Stimulated activated CD4-positive, alpha-beta T cell treated with anti-CD3 and anti-CD28 coated beads, Interleukin-15, amount 100 ng/mL, for 1 hour (primary cell): ENCODE measurements around the gene MS4A2.
"Not testable (repeated sequence)": the region's sequence is repeated elsewhere in the genome, so short reads cannot be mapped to it uniquely, and the experiment has no call there.

Experiments used
- DNase-seq, 2 donors: peaks; one replicate each; pipeline ENCODE4 v3.0.0-alpha.2; 2020; ENCODE audit warnings: low read depth in 1 of 2, low spot score in 1 of 2

The MS4A2 gene

DNA sequence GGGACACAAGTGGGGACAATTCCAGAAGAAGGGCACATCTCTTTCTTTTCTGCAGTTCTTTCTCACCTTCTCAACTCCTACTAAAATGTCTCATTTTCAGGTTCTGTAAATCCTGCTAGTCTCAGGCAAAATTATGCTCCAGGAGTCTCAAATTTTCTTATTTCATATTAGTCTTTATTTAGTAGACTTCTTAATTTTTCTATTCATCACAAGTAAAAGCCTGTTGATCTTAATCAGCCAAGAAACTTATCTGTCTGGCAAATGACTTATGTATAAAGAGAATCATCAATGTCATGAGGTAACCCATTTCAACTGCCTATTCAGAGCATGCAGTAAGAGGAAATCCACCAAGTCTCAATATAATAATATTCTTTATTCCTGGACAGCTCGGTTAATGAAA is at the start of gene MS4A2:
Gene MS4A2, plus strand, starts transcription at position 301 of the 400 bp plus-strand sequence. CDS start 102 bp downstream, outside the sequence.
- no peak for DNase-seq

GRCh38 chr11:60040109-60040508 is 48.4 kb upstream of the MS4A2 start, which contains the start of gene OOSP2:
Gene OOSP2 (plus strand): TSS chr11:60040409. CDS start chr11:60040460, 51 bp downstream.
- no peak for DNase-seq

DNA sequence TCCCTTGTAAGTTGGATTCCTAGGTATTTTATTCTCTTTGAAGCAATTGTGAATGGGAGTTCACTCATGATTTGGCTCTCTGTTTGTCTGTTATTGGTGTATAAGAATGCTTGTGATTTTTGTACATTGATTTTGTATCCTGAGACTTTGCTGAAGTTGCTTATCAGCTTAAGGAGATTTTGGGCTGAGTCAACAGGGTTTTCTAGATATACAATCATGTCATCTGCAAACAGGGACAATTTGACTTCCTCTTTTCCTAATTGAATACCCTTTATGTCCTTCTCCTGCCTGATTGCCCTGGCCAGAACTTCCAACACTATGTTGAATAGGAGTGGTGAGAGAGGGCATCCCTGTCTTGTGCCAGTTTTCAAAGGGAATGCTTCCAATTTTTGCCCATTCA is 38.0 kb upstream of the MS4A2 start:
- not testable (repeated sequence) for DNase-seq

DNA sequence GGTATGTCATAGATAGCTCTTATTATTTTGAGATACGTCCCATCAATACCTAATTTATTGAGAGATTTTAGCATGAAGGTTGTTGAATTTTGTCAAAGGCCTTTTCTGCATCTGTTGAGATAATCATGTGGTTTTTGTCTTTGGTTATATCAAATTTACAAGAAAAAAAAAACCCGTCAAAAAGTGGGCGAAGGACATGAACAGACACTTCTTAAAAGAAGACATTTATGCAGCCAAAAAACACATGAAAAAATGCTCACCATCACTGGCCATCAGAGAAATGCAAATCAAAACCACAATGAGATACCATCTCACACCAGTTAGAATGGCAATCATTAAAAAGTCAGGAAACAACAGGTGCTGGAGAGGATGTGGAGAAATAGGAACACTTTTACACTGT is 37.6 kb upstream of the MS4A2 start:
- not testable (repeated sequence) for DNase-seq

GRCh38 chr11:60056349-60056969 is 32.0 kb upstream of the MS4A2 start, which contains the start of gene MS4A3:
Gene MS4A3 (plus strand): TSS chr11:60056665. CDS start chr11:60061161, 4,496 bp downstream.
- DNase-seq = no peak

- DNase-seq = no peak
Observed at GRCh38 chr11:60059052-60059451, 29.4 kb upstream of the MS4A2 start.

DNA sequence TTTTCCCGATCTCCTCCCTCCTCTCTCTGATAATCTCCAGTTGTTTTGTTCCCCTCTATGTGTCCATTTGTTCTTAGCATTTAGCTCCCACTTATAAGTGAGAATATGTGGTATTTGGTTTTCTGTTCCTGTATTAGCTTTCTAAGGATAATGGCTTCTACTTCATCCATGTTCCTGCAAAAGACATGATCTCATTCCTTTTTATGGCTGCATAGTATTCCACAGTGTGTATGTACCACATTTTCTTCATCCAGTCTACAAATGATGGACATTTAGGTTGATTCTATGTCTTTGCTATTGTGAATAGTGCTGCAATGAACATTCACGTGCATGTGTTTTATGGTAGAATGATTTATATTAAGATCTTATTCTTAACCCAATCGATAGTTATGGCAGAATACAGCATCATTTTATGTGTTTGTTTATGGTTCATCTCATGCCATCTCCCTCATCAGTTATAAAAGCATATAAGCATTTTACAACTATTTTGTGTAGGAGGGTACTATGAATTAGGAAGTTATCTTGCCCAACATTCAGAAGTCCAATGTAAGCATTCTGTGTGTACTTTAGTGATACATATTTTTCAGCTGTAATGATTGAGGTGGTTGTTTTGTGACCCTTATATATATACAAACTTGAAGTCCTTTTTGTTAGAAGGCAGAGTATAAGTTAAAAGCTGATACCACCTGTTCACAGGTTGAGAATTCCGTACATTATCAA is 28.8 kb upstream of the MS4A2 start:
- no peak for DNase-seq

- no peak for DNase-seq
Observed at GRCh38 chr11:60064111-60064510, 24.4 kb upstream of the MS4A2 start.

GRCh38 chr11:60065801-60066200 is 22.7 kb upstream of the MS4A2 start:
- DNase-seq = no peak

DNA sequence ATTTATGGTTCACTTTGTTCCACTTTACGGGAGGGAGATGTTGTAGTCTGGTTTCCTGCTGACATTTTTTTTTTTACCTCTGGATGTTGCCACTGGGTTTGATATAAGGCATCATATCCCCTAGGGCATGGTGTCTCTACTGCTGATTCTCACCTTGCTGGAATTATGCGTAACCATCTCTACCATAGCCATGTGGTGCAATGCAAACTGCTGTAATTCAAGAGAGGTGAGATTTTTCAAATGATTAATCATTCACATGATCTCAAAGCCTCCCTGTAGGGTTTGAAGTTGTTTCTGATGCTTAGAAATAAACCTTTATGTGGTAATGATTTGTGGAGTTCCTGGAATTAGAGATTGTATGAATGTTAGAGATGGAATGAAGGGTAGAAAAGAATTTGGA is 19.0 kb upstream of the MS4A2 start:
- DNase-seq = no peak

- not testable (repeated sequence) for DNase-seq
Observed at GRCh38 chr11:60071644-60072043, 16.8 kb upstream of the MS4A2 start.

DNA sequence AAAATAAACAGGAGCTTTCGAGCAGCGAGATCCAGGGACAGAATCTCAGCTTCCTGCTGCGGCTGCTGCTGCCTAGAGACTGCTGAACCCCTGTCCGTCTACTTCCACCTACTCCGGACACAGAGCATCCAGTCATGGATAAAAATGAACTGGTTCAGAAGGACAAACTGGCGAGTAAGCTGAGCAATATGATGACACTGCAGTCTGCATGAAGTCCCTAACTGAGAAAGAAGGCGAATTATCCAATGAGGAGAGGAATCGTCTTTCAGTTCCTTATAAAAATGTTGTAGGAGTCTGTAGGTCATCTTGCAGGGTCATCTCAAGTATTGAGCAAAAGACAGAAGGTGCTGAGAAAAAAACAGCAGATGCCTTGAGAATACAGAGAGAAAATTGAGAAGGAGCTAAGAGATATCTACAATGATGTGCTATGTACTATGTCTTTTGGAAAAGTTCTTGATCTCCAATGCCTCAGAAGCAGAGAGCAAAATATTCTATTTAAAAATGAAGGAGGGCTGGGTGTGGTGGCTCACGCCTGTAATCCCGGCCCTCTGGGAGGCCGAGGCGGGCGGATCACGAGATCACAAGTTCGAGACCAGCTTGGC is 11.1 kb upstream of the MS4A2 start:
- DNase-seq = no peak

DNA sequence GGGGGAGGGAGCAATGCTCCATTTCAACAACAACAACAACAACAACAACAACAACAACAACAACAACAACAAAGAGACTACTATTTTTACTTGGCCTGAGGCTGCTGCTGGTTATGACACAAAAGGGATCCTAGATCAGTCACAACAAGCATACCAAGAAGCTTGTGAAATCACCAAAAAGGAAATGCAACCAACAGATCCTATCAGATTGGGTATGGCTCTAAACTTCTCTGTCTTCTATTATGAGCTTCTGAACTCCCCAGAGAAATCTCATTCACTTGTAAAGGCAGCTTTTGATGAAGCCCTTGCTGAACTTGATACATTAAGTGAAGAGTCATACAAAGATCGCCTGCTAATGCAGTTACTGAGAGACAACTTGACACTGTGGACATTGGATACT is 10.5 kb upstream of the MS4A2 start:
- no peak for DNase-seq

DNA sequence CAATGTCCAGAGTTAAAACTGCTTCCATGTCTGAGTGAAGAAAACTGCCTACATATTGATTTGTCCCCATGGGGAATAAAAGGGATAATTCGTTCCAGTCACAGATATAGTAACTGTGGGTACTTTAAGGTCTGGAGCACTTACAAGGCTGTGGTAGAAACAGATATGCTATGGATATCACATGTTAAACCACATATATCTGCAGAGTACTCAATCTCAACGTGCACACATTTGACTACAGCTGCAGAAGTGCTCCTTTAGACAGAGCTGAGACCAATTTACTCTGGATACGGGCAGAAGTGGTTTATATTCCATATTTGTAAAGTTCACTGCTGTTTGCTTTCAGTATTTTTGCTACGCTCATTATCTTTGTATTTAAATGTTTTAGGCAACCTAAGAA is 9.7 kb upstream of the MS4A2 start:
- no peak for DNase-seq

DNA sequence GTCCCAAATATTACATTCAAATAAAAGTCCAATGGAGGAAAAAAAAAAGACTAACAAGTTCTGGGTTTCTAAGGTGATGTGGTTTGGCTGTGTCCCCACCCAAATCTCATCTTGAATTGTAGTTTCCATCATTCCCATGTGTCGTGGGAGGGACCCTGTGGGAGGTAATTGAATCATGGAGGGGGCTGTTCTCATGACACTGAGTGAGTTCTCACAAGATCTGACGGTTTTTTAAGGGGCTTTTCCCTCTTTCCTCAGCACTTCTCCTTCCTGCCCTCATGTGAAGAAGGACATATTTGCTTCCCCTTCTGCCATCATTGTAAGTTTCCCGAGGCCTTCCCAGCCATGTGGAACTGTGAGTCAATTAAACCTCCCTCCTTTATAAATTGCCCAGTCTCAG is 7.9 kb upstream of the MS4A2 start:
- DNase-seq = no peak

DNA sequence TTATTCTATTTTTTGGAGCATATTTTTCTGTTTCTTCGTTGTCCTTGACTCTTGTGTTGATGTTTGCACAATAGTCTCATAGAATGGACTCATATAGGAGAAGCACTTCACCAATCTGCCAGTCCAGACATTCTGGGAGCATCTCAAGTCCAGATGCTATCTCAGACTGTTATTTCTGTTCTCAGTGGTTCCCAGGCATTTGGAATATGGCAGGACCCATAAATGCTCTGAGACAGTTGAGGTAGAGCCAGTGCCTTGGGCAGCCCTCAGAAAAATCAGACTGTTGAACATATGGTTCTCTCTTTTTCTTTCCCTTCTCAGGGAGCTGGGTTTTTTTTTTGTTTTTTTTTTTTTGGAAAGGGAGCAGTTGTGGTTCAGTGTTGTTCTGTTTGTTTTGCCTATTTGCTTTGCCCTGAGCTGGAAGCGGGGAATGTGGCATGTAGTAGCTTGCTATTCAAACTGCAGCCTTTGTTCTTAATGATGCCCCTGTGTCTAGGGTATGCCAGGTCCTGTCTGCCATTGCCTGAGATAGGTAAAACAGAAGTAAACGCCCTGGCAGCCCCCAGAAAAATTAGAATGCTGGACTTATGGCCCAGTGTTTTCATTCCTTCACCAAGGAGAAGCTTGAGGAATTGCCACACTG is 3.7 kb upstream of the MS4A2 start:
- DNase-seq = no peak

GRCh38 chr11:60085909-60086308 is 2.6 kb upstream of the MS4A2 start:
- DNase-seq = no peak

GRCh38 chr11:60087239-60087638 is 1.2 kb upstream of the MS4A2 start:
- DNase-seq = no peak

GRCh38 chr11:60095477-60096120 is 7.1 kb downstream of the MS4A2 start:
- no peak for DNase-seq

GRCh38 chr11:60097189-60097588 is 8.7 kb downstream of the MS4A2 start:
- DNase-seq = no peak

DNA sequence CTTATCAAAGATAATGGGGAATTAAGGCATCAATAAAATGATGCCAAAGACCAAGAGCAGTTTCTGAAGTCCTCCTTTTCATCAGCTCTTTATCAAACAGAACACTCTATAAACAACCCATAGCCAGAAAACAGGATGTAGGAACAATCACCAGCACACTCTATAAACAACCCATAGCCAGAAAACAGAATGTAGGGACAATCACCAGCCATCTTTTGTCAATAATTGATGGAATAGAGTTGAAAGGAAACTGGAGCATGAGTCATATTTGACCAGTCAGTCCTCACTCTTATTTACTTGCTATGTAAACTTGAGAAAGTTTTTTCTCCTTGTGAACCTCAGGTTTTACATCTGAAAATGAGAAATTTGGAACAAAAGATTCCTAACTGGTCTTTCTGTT is 10.0 kb downstream of the MS4A2 start:
- DNase-seq = no peak
